ENCODE measurements around the gene SRGAP2.
"Not testable (repeated sequence)": the region's sequence is repeated elsewhere in the genome, so short reads cannot be mapped to it uniquely, and the experiment has no call there.

GRCh38 chr1:206240288-206240687 is 36.9 kb downstream of the SRGAP2 start:
- TF ChIP-seq EZH2phosphoT487 (IDR thresholded peaks at IDR 0.05; ENCODE audit: insufficient read depth, low read depth); EZH2 (IDR thresholded peaks at IDR 0.05; ENCODE audit: insufficient read depth, poor library complexity, severe bottlenecking): not testable (repeated sequence)

Measured in GM23248 (cell line).